CD8-positive, alpha-beta memory T cell (primary cell): Measurements from ENCODE around the gene CLIC1. TPM values are rescaled to one million over a fixed set of nuclear protein-coding genes. Genes with fewer than 3 reads are reported as not detected.

Experiments
- CTCF ChIA-PET: fragments of 350-600 bp; sonication (Branson Sonifier 250); formaldehyde crosslinking; loops from one replicate; lab custom pipeline; 2021; ENCODE audit warnings: antibody characterized with exemption; lab: Charles Lee
- POLR2A ChIA-PET: fragments of 350-600 bp; sonication (Branson Sonifier 250); formaldehyde crosslinking; loops from one replicate; lab custom pipeline; 2021; ENCODE audit warnings: antibody characterized with exemption; lab: Charles Lee
- DNase-seq, 5 donors: peaks; one replicate each; pipeline versions ENCODE4 v3.0.0 to v3.0.0-alpha.2; 2020 to 2022; ENCODE audit warnings: mixed read lengths in 1 of 5
- H3K27ac ChIP-seq: one replicate; pipeline ENCODE4 v1.7.0; 2013; ENCODE audit warnings: low read depth, mild to moderate bottlenecking, low read length, moderate library complexity
- H3K27me3 ChIP-seq: 2 replicates; pipeline ENCODE4 v1.7.0; 2013; ENCODE audit warnings: low read length, mild to moderate bottlenecking; ENCODE audit not compliant: insufficient read depth, poor library complexity, severe bottlenecking
- H3K36me3 ChIP-seq: 2 replicates; pipeline ENCODE4 v1.7.0; 2013; ENCODE audit warnings: mild to moderate bottlenecking, low read length, moderate library complexity; ENCODE audit not compliant: insufficient read depth
- H3K4me1 ChIP-seq: 2 replicates; pipeline ENCODE4 v1.7.0; 2013; ENCODE audit warnings: mild to moderate bottlenecking, low read length, moderate library complexity; ENCODE audit not compliant: insufficient read depth
- H3K4me3 ChIP-seq: 2 replicates; pipeline ENCODE4 v1.7.0; 2013; ENCODE audit warnings: mild to moderate bottlenecking, low read length
- H3K9me3 ChIP-seq: 2 replicates; pipeline ENCODE4 v1.7.0; 2013; ENCODE audit warnings: mild to moderate bottlenecking, low read length
- H3K27ac Mint-ChIP-seq, 8 donors: one replicate each; pipeline ENCODE4 v1.8.0; 2020 to 2021; ENCODE audit warnings: mixed read lengths in 8 of 8, mild to moderate bottlenecking in 6 of 8, inconsistent platforms in 3 of 8, moderate library complexity in 3 of 8
- H3K27me3 Mint-ChIP-seq, 2 donors: one replicate each; pipeline ENCODE4 v1.8.0; 2020 to 2021; ENCODE audit warnings: mixed read lengths in 2 of 2, mild to moderate bottlenecking in 1 of 2, moderate library complexity in 1 of 2
- H3K36me3 Mint-ChIP-seq, 3 donors: one replicate each; pipeline ENCODE4 v1.8.0; 2020 to 2021; ENCODE audit warnings: mixed read lengths in 3 of 3, inconsistent platforms in 1 of 3, mild to moderate bottlenecking in 1 of 3
- H3K4me1 Mint-ChIP-seq, 3 donors: one replicate each; pipeline ENCODE4 v1.8.0; 2020 to 2021; ENCODE audit warnings: mixed read lengths in 3 of 3, inconsistent platforms in 1 of 3, mild to moderate bottlenecking in 1 of 3
- H3K4me3 Mint-ChIP-seq, 7 donors: one replicate each; pipeline ENCODE4 v1.8.0; 2020 to 2021; ENCODE audit warnings: mixed read lengths in 7 of 7, mild to moderate bottlenecking in 6 of 7, moderate library complexity in 4 of 7, inconsistent platforms in 2 of 7
- H3K9me3 Mint-ChIP-seq, 5 donors: one replicate each; pipeline ENCODE4 v1.8.0; 2020 to 2022; ENCODE audit warnings: mixed read lengths in 5 of 5, mild to moderate bottlenecking in 3 of 5, moderate library complexity in 2 of 5, inconsistent platforms in 1 of 5
- polyA plus RNA-seq: library from polyadenylated mRNA; unstranded; fragments of 300-500 nt; fragmentation: Illumina TruSeq; gene quantifications from one replicate; pipeline ENCODE4 v1.2.3, GENCODE V29; 2021
- total RNA-seq, 2 experiments: library from RNA; stranded (reverse); gene quantifications; one replicate each; pipeline ENCODE4 v1.2.3, GENCODE V29; 2021

The CLIC1 gene
- total and polyA plus RNA-seq, 3 experiments from 2014 or later = 377 to 657 (median 377) TPM

DNA sequence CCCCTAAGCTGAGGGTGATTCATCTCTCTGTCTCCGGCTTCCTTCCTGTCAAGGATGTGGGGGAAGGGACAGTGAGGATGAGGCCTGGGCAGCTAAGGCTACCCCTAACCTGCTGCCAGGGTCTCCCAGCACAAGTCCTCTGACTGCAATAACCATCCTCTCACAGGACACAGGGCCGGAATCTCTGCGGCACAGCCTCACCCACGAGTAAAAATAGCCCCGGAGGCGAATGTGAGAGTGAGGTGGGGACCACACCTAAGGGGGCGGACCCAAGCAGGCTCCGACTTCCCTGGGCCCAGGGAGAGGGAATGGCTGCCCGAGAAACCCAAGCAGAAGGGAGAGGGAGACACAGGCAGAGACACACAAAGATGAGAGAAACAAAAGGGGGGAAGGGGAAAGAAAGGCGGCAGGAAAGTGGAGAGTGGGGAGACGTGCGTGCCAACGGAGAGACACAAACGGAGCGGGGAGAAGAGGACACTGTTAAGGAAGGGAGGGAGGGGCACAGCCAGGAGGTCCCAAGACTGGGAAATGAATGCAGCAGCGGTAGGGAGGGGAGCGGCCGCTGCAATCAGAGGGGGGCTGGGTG, 1.4 kb downstream of the CLIC1 start:
- no peaks in the 10 kb centered on the region for H3K27me3 Mint-ChIP-seq
- Histone ChIP-seq H3K36me3 (peaks cover 23% of the 10 kb centered on the region), H3K4me3 (peak overlapping the region; percentile 97), H3K4me1 (peaks cover 56% of the 10 kb centered on the region), H3K27ac (peak overlapping the region; percentile 98), H3K9me3 (no peaks in the 10 kb centered on the region), H3K27me3 (no peaks in the 10 kb centered on the region)
- POLR2A ChIA-PET = interaction anchor here (0.6 to 1.1 kb wide), 6 partner anchors 10 to 194 kb away, joined by 3 to 6 read pairs (median 4); partner anchors contain the start of gene HSPA1B
- CTCF ChIA-PET = interaction anchor here (0.6 to 9.6 kb wide), 7 partner anchors 36 to 96 kb away, joined by 3 to 71 read pairs (median 4); partner anchors contain the start of genes HSPA1A, HSPA1B, HSPA1L and LSM2
- no peaks in the 10 kb centered on the region for H3K9me3 Mint-ChIP-seq
- H3K4me3 Mint-ChIP-seq = peak overlapping the region; percentile 93 to 99 (median 98)
- H3K27ac Mint-ChIP-seq = peak overlapping the region; percentile 91 to 98 (median 96)
- DNase-seq = peak in 4 of 5 donors; percentile 30 to 81 (median 50)
- peaks cover 0 to 61% (median 7%) of the 10 kb centered on the region in 3 donors for H3K36me3 Mint-ChIP-seq
- peaks cover 58 to 83% (median 59%) of the 10 kb centered on the region in 3 donors for H3K4me1 Mint-ChIP-seq

DNA sequence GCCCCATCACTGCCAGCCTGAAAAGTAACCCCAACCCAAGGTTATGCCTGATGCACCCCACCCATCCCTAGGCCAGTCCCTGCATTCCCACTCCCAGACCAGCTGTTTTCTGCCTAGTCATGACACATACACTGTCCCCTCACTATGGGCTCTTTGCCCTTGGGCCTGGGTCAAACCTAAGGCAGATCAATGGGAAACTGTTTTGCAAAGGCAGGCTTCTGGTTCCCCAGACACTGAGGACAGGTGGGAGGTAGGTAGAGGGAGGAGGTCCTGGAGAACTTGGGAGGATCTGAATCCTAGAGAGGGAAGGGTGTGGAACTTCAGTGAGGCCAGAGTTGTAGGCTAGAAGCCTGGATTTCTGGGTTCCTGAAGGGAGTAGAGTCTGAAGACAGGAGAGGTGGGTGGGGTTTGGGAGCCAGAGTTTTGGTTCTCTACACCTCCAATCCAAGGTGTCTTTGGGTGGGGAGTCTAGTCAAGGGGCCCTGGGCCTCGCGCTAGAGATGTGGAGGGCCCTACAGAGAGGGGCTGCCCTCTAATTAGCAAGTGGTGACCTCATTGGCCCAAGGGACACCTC, 2.0 kb downstream of the CLIC1 start:
- no peaks in the 10 kb centered on the region for H3K9me3 Mint-ChIP-seq
- Histone ChIP-seq H3K27ac (peak overlapping the region; percentile 98), H3K4me3 (peak overlapping the region; percentile 97), H3K36me3 (peaks cover 23% of the 10 kb centered on the region), H3K4me1 (peaks cover 54% of the 10 kb centered on the region), H3K27me3 (no peaks in the 10 kb centered on the region), H3K9me3 (no peaks in the 10 kb centered on the region)
- ChIA-PET POLR2A (interaction anchor here (1.0 to 1.1 kb wide), 2 partner anchors 9 to 93 kb away, joined by 3 to 6 read pairs; partner anchors contain the start of gene HSPA1B), CTCF (interaction anchor here (0.6 to 9.6 kb wide), 5 partner anchors 36 to 97 kb away, joined by 3 to 71 read pairs (median 6); partner anchors contain the start of genes HSPA1A, HSPA1B and HSPA1L)
- peaks cover 54 to 81% (median 55%) of the 10 kb centered on the region in 3 donors for H3K4me1 Mint-ChIP-seq
- peak in 1 of 5 donors; percentile 48 for DNase-seq
- peak overlapping the region; percentile 93 to 99 (median 98) for H3K4me3 Mint-ChIP-seq
- H3K27me3 Mint-ChIP-seq = no peaks in the 10 kb centered on the region
- peaks cover 0 to 63% (median 7%) of the 10 kb centered on the region in 3 donors for H3K36me3 Mint-ChIP-seq
- peak overlapping the region; percentile 91 to 98 (median 96) for H3K27ac Mint-ChIP-seq

DNA sequence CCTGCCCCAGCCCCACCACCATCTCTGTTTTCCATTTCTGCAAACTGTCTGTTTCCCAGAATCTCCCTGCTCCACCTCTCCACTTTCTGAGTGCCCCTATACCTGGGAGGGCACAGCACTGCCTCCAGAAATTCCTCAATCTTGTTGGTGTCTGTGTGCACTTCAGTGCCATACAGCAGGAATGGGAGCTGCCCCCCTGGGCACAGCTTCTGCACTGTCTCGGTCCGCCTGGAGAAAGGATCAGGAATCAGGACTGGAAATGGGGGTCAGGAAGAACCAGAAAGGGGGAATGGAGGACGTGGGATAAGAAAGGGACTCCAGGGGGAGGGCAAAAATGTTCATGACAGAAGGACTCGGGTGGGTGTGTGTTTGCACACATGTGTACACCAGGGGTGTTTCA, 2.6 kb downstream of the CLIC1 start:
- H3K4me3 ChIP-seq = peak overlapping the region; percentile 97
- no peaks in the 10 kb centered on the region for H3K27me3 Mint-ChIP-seq
- H3K36me3 ChIP-seq = peaks cover 23% of the 10 kb centered on the region
- POLR2A ChIA-PET = no interaction called here
- CTCF ChIA-PET = interaction anchor here (1.3 to 9.6 kb wide), 4 partner anchors 36 to 97 kb away, joined by 3 to 71 read pairs (median 6); partner anchors contain the start of gene HSPA1B
- no peaks in the 10 kb centered on the region for H3K9me3 Mint-ChIP-seq
- DNase-seq = no peak
- peaks cover 0 to 65% (median 7%) of the 10 kb centered on the region in 3 donors for H3K36me3 Mint-ChIP-seq
- no peaks in the 10 kb centered on the region for H3K9me3 ChIP-seq
- H3K4me1 ChIP-seq = peaks cover 55% of the 10 kb centered on the region
- peaks cover 53 to 81% (median 54%) of the 10 kb centered on the region in 3 donors for H3K4me1 Mint-ChIP-seq
- H3K27ac ChIP-seq = peak overlapping the region; percentile 98
- H3K27me3 ChIP-seq = no peaks in the 10 kb centered on the region
- peak overlapping the region; percentile 93 to 99 (median 98) for H3K4me3 Mint-ChIP-seq
- peak overlapping the region; percentile 54 to 98 (median 96) for H3K27ac Mint-ChIP-seq

DNA sequence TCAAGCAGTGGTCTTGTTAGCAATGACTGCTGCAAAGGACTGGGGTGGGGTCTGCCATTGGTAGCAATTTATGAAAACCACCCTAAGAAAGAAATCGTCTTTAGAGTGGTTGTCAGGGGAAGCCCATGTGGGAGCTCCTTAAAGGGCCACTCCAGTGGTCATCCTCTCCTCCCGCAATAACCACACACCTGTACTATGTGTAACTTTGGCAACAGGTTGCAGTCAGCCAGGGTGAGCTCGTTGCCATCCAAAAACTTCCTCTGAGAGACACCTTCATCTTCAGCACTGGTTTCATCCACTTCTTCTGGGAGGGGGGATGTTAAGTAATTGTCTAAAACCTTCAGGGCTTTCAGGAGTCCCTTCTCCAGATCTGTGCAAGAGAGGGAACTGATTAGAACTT, 4.3 kb downstream of the CLIC1 start:
- Mint-ChIP-seq H3K27me3 (no peaks in the 10 kb centered on the region), H3K4me1 (peaks cover 45 to 72% (median 45%) of the 10 kb centered on the region in 3 donors), H3K36me3 (peaks cover 0 to 69% (median 7%) of the 10 kb centered on the region in 3 donors), H3K27ac (peak overlapping the region in 7 of 8 donors; percentile 14 to 91 (median 70)), H3K4me3 (peak overlapping the region in 4 of 7 donors; percentile 8 to 89 (median 42)), H3K9me3 (no peaks in the 10 kb centered on the region)
- Histone ChIP-seq H3K27me3 (no peaks in the 10 kb centered on the region), H3K9me3 (no peaks in the 10 kb centered on the region), H3K4me3 (no peak overlapping the region), H3K36me3 (peaks cover 28% of the 10 kb centered on the region), H3K27ac (no peak overlapping the region), H3K4me1 (peaks cover 53% of the 10 kb centered on the region)
- no peak for DNase-seq
- ChIA-PET POLR2A (no interaction called here), CTCF (interaction anchor here (0.9 to 9.6 kb wide), 3 partner anchors 38 to 99 kb away, joined by 3 to 71 read pairs (median 6); partner anchors contain the start of gene LSM2)

DNA sequence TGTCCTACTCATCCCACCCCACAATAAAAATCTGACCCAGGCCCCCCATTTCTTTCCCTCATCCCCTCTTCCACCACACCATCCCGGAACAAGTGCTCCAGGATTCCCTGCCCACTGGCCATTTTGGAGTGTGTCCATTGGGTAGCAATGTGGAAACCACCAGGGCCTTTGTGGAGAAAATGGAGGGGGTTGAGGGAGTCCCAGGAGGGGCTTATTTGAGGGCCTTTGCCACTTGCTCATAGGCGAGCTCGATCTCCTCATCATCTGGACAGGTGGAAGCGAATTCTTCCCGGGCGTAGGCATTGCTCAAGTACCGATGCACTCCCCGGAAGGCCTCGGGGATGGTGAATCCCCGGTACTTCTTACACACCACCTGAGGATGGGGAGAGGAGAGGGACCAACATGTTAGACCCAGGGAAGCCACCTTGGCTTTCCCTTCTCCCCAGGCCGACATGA, 5.7 kb downstream of the CLIC1 start:
- Mint-ChIP-seq H3K4me1 (peaks cover 35 to 59% (median 44%) of the 10 kb centered on the region in 3 donors), H3K27ac (peak overlapping the region; percentile 80 to 96 (median 92)), H3K27me3 (no peaks in the 10 kb centered on the region), H3K4me3 (peak overlapping the region; percentile 89 to 99 (median 95)), H3K9me3 (no peaks in the 10 kb centered on the region), H3K36me3 (peaks cover 0 to 68% (median 9%) of the 10 kb centered on the region in 3 donors)
- POLR2A ChIA-PET = interaction anchor here (0.7 to 2.1 kb wide), 11 partner anchors 9 to 183 kb away, joined by 3 to 9 read pairs (median 4); partner anchors contain the start of genes HSPA1B, LSM2, MSH5 and NFKBIL1
- Histone ChIP-seq H3K4me3 (no peak overlapping the region), H3K9me3 (no peaks in the 10 kb centered on the region), H3K27me3 (no peaks in the 10 kb centered on the region), H3K36me3 (peaks cover 28% of the 10 kb centered on the region), H3K4me1 (peaks cover 52% of the 10 kb centered on the region), H3K27ac (peak overlapping the region; percentile 64)
- DNase-seq = no peak
- CTCF ChIA-PET = interaction anchor here (1.0 to 9.6 kb wide), 20 partner anchors 8 to 167 kb away, joined by 3 to 71 read pairs (median 6); partner anchors contain the start of genes EHMT2, GPANK1, HSPA1A and HSPA1B

DNA sequence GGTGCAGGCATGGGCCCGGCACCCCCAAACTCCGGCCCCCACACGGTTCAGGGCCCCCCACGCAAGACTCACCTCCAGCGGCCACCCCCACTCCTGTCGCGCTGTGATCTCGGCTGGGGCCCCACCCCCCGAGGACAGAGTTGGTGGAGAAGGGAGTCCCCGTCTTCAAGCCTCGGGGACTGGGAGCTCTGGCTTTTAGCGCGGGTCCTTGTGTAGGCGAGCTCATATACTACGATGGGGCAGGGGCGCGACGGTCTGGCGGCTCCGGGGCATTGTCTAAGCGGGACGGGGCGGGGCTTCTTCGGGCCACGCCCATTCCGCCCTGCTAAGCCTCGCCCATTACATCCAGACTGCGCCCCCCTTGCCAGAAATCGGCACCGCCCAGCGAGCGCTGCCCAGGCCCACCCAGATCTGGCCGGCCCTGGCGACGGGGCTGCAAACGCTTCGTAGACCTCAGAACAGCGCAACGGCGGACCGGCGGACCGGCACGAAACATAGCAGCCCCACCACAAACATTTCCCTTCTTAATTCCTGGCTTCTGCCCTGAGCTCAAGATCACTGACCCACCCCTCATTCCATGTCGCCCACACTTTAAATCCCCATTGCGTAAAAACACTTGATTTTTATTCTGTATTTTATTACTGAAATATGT, 6.2 kb downstream of the CLIC1 start:
- Histone ChIP-seq H3K9me3 (no peaks in the 10 kb centered on the region), H3K36me3 (peaks cover 28% of the 10 kb centered on the region), H3K27me3 (no peaks in the 10 kb centered on the region), H3K4me3 (peak overlapping the region; percentile 81), H3K4me1 (peaks cover 52% of the 10 kb centered on the region), H3K27ac (peak overlapping the region; percentile 64)
- H3K36me3 Mint-ChIP-seq = peaks cover 0 to 62% (median 8%) of the 10 kb centered on the region in 3 donors
- no peaks in the 10 kb centered on the region for H3K27me3 Mint-ChIP-seq
- CTCF ChIA-PET = interaction anchor here (0.9 to 9.6 kb wide), 28 partner anchors 9 to 168 kb away, joined by 3 to 71 read pairs (median 4); partner anchors contain the start of genes EHMT2, GPANK1, HSPA1A and HSPA1B
- peak overlapping the region; percentile 89 to 99 (median 95) for H3K4me3 Mint-ChIP-seq
- POLR2A ChIA-PET = interaction anchor here (0.7 to 2.1 kb wide), 14 partner anchors 8 to 183 kb away, joined by 3 to 9 read pairs (median 4); partner anchors contain the start of genes HSPA1B, LSM2, MSH5 and NFKBIL1
- peak overlapping the region; percentile 80 to 96 (median 92) for H3K27ac Mint-ChIP-seq
- H3K9me3 Mint-ChIP-seq = no peaks in the 10 kb centered on the region
- peak; percentile 64 to 82 (median 74) for DNase-seq
- H3K4me1 Mint-ChIP-seq = peaks cover 37 to 53% (median 44%) of the 10 kb centered on the region in 3 donors

DNA sequence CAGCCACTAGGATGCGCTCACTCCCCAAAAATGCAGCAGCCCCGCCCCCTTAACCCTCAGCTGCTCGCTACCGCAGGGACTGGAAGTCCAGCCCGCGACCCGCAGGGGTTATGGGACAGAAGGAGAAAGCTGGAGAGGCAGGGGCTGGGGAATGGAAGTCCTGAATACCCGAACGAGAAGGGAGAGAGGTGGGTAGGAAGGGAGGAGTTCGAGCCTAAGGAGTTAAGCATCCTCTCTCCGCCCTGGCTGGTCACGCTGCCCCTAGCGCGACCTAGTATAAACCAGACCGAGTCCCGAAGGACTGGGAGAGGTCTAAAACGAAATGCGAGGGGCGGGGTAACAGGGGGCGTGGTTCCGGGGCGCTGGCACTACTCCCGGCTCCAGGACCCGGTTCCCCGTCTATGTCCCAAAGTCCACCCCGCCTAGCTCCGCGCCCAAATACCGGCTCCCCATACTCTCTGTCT, 6.8 kb downstream of the CLIC1 start:
- Histone ChIP-seq H3K36me3 (peaks cover 28% of the 10 kb centered on the region), H3K27ac (peak overlapping the region; percentile 64), H3K27me3 (no peaks in the 10 kb centered on the region), H3K4me3 (peak overlapping the region; percentile 81), H3K9me3 (no peaks in the 10 kb centered on the region), H3K4me1 (peaks cover 48% of the 10 kb centered on the region)
- Mint-ChIP-seq H3K27ac (peak overlapping the region; percentile 80 to 96 (median 94)), H3K9me3 (no peaks in the 10 kb centered on the region), H3K36me3 (peaks cover 0 to 57% (median 8%) of the 10 kb centered on the region in 3 donors), H3K4me3 (peak overlapping the region; percentile 89 to 99 (median 95)), H3K27me3 (no peaks in the 10 kb centered on the region), H3K4me1 (peaks cover 37 to 48% (median 44%) of the 10 kb centered on the region in 3 donors)
- DNase-seq = peak; percentile 72 to 85 (median 72)
- ChIA-PET CTCF (interaction anchor here (0.9 to 9.6 kb wide), 27 partner anchors 9 to 168 kb away, joined by 3 to 71 read pairs (median 5); partner anchors contain the start of genes EHMT2, GPANK1, HSPA1A and HSPA1B), POLR2A (interaction anchor here (0.7 to 2.1 kb wide), 8 partner anchors 8 to 182 kb away, joined by 3 to 9 read pairs (median 4); partner anchors contain the start of genes LSM2 and NFKBIL1)
